Choroid plexus epithelial cell (primary cell): ENCODE results near the gene RPP40.

Experiments used
- DNase-seq: peaks from one replicate; pipeline ENCODE4 v3.0.0-alpha.2; 2010; ENCODE audit warnings: low read depth
- H3K4me3 ChIP-seq: 2 replicates; pipeline ENCODE4 v1.5.1; 2011; ENCODE audit warnings: low read depth, mild to moderate bottlenecking, control low read depth, low read length, moderate library complexity
- CTCF ChIP-seq: conservative IDR thresholded peaks from 2 replicates; pipeline ENCODE4 v1.5.1; 2011; ENCODE audit warnings: low read depth, mild to moderate bottlenecking, control low read depth, inconsistent platforms, low read length, moderate library complexity

The RPP40 gene

GRCh38 chr6:4972438-4972837 is 31.4 kb downstream of the RPP40 start:
- TF ChIP-seq CTCF = no peak
- H3K4me3 ChIP-seq = no peak overlapping the region
- DNase-seq = no peak

- no peak for TF ChIP-seq CTCF
- no peak overlapping the region for H3K4me3 ChIP-seq
- no peak for DNase-seq
Measured at GRCh38 chr6:4971851-4972250, 32.0 kb downstream of the RPP40 start.

GRCh38 chr6:4970739-4971395 is 33.0 kb downstream of the RPP40 start:
- no peak for TF ChIP-seq CTCF
- DNase-seq = no peak
- no peak overlapping the region for H3K4me3 ChIP-seq

- DNase-seq = no peak
- TF ChIP-seq CTCF = no peak
- H3K4me3 ChIP-seq = no peak overlapping the region
Measured at GRCh38 chr6:4969609-4970285, 34.1 kb downstream of the RPP40 start.

- no peak overlapping the region for H3K4me3 ChIP-seq
- no peak for DNase-seq
- no peak for TF ChIP-seq CTCF
Measured at GRCh38 chr6:4967301-4968030, 36.4 kb downstream of the RPP40 start.

- no peak overlapping the region for H3K4me3 ChIP-seq
- no peak for TF ChIP-seq CTCF
- no peak for DNase-seq
Measured at GRCh38 chr6:4965562-4966389, 38.1 kb downstream of the RPP40 start.
